Peyer's patch (tissue), 4 donors: ENCODE data around the gene KREMEN1.

Experiments used
- CTCF ChIP-seq, 6 experiments: fragments of 450-650 bp in 4 of 6; fragments of 200-600 bp in 2 of 6; sonication (generic) in 1 of 6; IDR thresholded peaks; one replicate each; pipeline ENCODE4 v1.5.1; 2017 to 2019; ENCODE audit warnings: antibody characterized with exemption in 6 of 6, mild to moderate bottlenecking in 3 of 6, moderate library complexity in 1 of 6
- POLR2A ChIP-seq, 2 donors: fragments of 450-650 bp; IDR thresholded peaks; one replicate each; pipeline ENCODE4 v1.5.1; 2017; ENCODE audit warnings: antibody characterized with exemption in 2 of 2, mild to moderate bottlenecking in 2 of 2, moderate library complexity in 2 of 2

GRCh38 chr22:29195118-29195963 lies 122.5 kb downstream of the KREMEN1 start:
- TF ChIP-seq CTCF (IDR thresholded peaks at IDR 0.05) (no peak), POLR2A (IDR thresholded peaks at IDR 0.05) (no peak)
